Transverse colon (tissue), 4 donors: ENCODE results near the gene PFDN2.

Experiments
- POLR2A ChIP-seq: fragments of 450-650 bp; IDR thresholded peaks from one replicate; pipeline ENCODE4 v1.6.1; 2016; ENCODE audit warnings: antibody characterized with exemption, mild to moderate bottlenecking, moderate library complexity
- POLR2AphosphoS5 ChIP-seq, 3 donors: sonication (generic); formaldehyde crosslinking; IDR thresholded peaks; one replicate each; pipeline ENCODE4 v1.6.1; 2016; ENCODE audit warnings: antibody characterized with exemption in 3 of 3
- TF ChIP-seq, protein P1 (sequence below), 5 experiments: fragments of 200-600 bp in 3 of 5; fragments of 450-650 bp in 2 of 5; sonication (generic) in 3 of 5; IDR thresholded peaks; 1 replicate in 2 of 5; 2 replicates in 3 of 5; pipeline ENCODE4 v1.5.1; 2016 to 2017; ENCODE audit warnings: antibody characterized with exemption in 5 of 5, inconsistent platforms in 3 of 5, mild to moderate bottlenecking in 2 of 5, moderate library complexity in 1 of 5

GRCh38 chr1:161082483-161082882 is 35.4 kb downstream of the PFDN2 start:
- TF ChIP-seq POLR2A (no peak), POLR2AphosphoS5 (IDR thresholded peaks at IDR 0.05) (no peak)
- TF ChIP-seq, protein P1, sequence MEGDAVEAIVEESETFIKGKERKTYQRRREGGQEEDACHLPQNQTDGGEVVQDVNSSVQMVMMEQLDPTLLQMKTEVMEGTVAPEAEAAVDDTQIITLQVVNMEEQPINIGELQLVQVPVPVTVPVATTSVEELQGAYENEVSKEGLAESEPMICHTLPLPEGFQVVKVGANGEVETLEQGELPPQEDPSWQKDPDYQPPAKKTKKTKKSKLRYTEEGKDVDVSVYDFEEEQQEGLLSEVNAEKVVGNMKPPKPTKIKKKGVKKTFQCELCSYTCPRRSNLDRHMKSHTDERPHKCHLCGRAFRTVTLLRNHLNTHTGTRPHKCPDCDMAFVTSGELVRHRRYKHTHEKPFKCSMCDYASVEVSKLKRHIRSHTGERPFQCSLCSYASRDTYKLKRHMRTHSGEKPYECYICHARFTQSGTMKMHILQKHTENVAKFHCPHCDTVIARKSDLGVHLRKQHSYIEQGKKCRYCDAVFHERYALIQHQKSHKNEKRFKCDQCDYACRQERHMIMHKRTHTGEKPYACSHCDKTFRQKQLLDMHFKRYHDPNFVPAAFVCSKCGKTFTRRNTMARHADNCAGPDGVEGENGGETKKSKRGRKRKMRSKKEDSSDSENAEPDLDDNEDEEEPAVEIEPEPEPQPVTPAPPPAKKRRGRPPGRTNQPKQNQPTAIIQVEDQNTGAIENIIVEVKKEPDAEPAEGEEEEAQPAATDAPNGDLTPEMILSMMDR (IDR thresholded peaks at IDR 0.05) = no peak
